Measurements from ENCODE around the gene OTULIN.

GRCh38 chr5:14718778-14719177 lies 54.3 kb downstream of the OTULIN start:
- TF ChIP-seq PBX3 (IDR thresholded peaks at IDR 0.05) (no peak), CTCF (IDR thresholded peaks at IDR 0.05) (no peak), POLR2AphosphoS5 (IDR thresholded peaks at IDR 0.05; ENCODE audit: low read depth, low read length) (no peak), TEAD4 (IDR thresholded peaks at IDR 0.05; ENCODE audit: borderline replicate concordance, insufficient read depth) (no peak), NRF1 (IDR thresholded peaks at IDR 0.05; ENCODE audit: low read depth, low read length) (no peak), MXI1 (IDR thresholded peaks at IDR 0.05; ENCODE audit: low read depth, low read length) (no peak), REST (IDR thresholded peaks at IDR 0.05; ENCODE audit: low read depth, low read length) (no peak), RCOR1 (IDR thresholded peaks at IDR 0.05; ENCODE audit: low read length) (no peak), EP300 (IDR thresholded peaks at IDR 0.05; ENCODE audit: borderline replicate concordance in 1 of 2, low read depth in 1 of 2, low read length in 1 of 2) (no peak), USF1 (IDR thresholded peaks at IDR 0.05; ENCODE audit: borderline replicate concordance, low read depth) (no peak), ELF1 (IDR thresholded peaks at IDR 0.05) (no peak), EZH2phosphoT487 (IDR thresholded peaks at IDR 0.05; ENCODE audit: borderline replicate concordance, low read depth) (no peak), FOXM1 (IDR thresholded peaks at IDR 0.05; ENCODE audit: low read depth) (no peak), RAD21 (IDR thresholded peaks at IDR 0.05; ENCODE audit: low read length) (no peak)

Data from SK-N-SH (cell line).